Measurements from ENCODE around the gene FLOT1.
"Not testable (repeated sequence)": the region's sequence is repeated elsewhere in the genome, so short reads cannot be mapped to it uniquely, and the experiment has no call there.

Gene FLOT1

DNA sequence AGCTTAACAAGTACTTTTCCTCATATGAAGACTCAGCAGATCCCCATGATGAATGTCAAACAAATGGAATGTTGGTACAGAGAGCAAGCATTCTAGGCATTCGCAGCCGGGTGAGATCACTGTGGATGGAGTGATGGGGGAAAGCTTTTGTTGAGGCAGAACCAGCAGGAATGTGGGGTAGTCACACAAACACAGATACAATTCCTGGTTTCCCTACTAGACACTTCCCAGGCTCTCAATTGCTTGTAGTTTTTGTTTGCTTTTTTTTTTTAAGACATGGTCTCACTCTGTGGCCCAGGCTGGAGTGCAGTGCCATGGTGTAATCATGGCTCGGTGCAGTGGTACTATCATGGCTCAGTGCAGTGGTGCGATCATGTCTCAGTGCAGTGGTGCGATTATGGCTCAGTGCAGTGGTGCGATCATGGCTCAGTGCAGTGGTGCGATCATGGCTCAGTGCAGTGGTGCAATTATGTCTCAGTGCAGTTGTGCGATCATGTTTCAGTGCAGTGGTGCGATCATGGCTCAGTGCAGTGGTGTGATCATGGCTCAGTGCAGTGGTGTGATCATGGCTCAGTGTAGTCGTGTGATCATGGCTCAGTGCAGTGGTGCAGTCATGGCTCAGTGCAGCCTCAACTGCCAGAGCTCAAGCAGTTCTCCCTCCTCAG lies 17.2 kb upstream of the FLOT1 start:
- Mint-ChIP-seq H3K4me1 (peaks cover 42% of the 10 kb centered on the region), H3K36me3 (no peaks in the 10 kb centered on the region), H3K27ac (peak overlapping the region; percentile 78), H3K4me3 (no peak overlapping the region), H3K9me3 (no peaks in the 10 kb centered on the region)
- DNase-seq (ENCODE audit: low spot score in 2 of 2) (no peak), ATAC-seq (no peak)

DNA sequence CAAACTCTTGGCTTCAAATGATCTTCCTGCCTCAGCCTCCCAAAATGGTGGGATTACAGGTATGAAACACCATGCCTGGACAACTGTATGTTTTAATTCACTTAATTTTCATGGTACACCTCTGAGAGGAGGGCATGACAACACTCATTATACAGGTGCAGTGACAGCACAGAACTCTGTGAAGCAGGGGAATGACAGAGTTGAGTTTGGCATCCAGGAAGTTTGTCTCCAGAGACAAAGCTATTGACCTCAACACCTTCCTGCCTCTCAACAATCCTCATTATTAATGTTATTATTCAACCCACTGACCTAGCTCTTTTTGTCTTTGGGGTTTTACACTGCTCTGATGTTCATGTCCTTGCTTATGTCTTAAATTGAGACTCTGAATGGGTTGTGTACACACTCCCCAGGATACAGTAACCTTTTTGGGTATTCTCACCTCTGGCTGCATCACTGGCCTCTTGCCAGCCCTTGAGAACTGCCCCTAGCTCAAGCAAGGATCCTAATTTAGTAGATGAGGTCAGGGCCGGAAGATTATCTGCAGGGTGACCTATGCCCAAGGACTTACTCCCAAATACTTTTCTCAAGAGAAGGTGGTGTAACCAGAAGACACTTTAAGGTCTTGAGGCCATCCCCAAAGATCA lies 14.9 kb upstream of the FLOT1 start:
- DNase-seq (ENCODE audit: low spot score in 2 of 2) (no peak), ATAC-seq (no peak)
- H3K4me3 Mint-ChIP-seq, result no peak overlapping the region
- no peaks in the 10 kb centered on the region for H3K36me3 Mint-ChIP-seq
- H3K27ac Mint-ChIP-seq, result peak overlapping the region; percentile 70
- peaks cover 33% of the 10 kb centered on the region for H3K4me1 Mint-ChIP-seq
- H3K9me3 Mint-ChIP-seq, result no peaks in the 10 kb centered on the region

DNA sequence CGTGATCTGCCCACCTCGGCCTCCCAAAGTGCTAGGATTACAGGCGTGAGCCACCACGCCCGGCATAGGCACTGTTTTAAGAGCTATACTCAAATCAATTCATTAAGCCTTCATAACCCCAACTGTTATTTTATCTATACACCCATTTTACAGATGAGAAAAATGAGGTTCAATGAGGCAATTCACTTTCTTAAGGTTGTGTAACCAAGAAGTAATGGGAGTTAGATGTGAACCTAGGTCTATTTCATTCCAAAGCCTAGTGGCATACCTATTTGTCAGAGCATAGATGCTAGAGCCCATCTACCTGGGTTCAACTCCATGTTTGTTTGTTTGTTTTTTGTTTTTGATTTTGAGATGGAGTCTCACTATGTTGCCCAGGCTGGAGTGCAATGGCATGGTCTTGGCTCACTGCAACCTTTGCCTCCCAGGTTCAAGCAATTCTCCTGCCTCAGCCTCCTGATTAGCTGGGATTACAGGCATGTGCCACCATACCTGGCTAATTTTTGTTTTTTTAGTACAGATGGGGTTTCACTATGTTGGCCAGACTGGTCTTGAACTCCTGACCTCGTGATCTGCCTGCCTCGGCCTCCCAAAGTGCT lies 14.0 kb upstream of the FLOT1 start:
- peaks cover 30% of the 10 kb centered on the region for H3K4me1 Mint-ChIP-seq
- H3K9me3 Mint-ChIP-seq; H3K36me3 Mint-ChIP-seq; H3K27ac Mint-ChIP-seq; DNase-seq (ENCODE audit: low spot score in 2 of 2); ATAC-seq; H3K4me3 Mint-ChIP-seq: not testable (repeated sequence)

DNA sequence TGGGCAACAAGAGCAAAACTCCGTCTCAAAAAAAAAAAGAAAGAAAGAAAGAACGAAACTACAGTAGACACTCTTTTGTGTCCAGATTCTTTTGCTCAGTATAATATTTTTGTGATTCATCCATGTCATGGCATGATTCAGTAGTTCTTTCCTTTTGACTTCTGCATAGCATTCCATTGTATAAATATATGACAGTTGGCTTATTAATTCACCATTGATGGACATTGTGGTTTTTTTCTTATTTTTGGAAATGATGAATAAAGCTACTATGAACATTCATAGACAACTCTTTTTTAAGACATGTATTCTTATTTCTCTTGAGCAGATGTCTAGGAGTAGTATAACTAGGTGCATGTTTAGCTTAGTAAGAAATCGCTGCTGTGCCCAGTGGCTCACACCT lies 12.1 kb upstream of the FLOT1 start:
- DNase-seq (ENCODE audit: low spot score in 2 of 2) (no peak), ATAC-seq (peak; percentile 42)
- H3K9me3 Mint-ChIP-seq, result no peaks in the 10 kb centered on the region
- H3K4me1 Mint-ChIP-seq, result peaks cover 28% of the 10 kb centered on the region
- no peaks in the 10 kb centered on the region for H3K36me3 Mint-ChIP-seq
- no peak overlapping the region for H3K4me3 Mint-ChIP-seq
- no peak overlapping the region for H3K27ac Mint-ChIP-seq

DNA sequence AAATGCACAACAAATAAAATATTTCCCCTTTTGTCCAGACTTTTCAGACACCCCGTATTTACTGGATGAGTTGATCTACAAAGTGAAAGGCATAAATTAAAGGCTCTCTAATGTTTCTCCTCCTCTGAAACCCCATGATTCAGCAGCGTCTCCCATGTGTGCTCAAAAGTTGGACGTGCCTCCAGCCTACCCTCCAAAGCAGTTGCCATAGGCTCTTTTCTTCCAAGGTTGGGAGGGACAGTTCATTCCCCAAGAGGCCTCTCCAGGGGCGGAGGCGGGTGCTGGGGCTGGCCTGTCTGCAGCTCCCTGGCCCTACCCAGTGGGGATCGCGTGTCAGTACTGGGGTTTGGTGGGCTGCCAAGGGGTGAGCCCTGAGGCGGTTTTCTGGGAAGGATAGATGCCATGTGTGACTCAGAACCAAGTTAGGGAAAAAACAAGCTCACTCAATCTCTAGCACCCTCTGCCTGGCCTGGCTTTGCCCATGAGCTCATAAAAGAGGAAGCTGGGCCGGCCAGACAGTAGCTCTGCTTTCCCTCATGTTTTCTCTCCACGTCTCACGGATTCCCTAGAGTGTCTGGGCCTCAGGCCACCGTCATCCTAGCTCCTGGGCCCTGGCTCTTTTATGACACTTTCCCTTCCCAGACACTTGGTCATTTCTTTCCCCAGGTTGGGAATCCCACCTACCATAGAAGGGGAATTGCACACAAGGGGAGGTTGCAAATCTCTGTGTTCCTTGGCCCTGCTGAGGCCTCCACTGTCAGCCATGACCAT lies 9.9 kb upstream of the FLOT1 start:
- Mint-ChIP-seq H3K27ac (peak overlapping the region; percentile 74), H3K4me1 (peaks cover 32% of the 10 kb centered on the region), H3K4me3 (no peak overlapping the region), H3K9me3 (no peaks in the 10 kb centered on the region), H3K36me3 (no peaks in the 10 kb centered on the region)
- ATAC-seq (no peak), DNase-seq (ENCODE audit: low spot score in 2 of 2) (no peak)

DNA sequence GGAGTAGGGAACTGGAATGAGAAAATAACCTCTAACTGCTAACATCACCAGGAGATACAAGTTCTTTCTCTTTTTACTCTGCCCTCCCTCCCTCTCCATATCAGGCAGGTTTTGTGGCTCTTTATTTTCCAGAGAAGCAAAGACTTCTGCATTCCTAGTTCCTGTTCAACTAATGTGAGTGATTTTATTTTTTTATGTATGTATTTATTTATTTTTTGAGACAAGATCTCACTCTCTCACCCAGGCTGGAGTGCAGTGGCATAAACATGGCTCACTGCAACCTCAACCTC lies 7.8 kb upstream of the FLOT1 start:
- H3K9me3 Mint-ChIP-seq, result no peaks in the 10 kb centered on the region
- peaks cover 41% of the 10 kb centered on the region for H3K4me1 Mint-ChIP-seq
- H3K4me3 Mint-ChIP-seq, result no peak overlapping the region

DNA sequence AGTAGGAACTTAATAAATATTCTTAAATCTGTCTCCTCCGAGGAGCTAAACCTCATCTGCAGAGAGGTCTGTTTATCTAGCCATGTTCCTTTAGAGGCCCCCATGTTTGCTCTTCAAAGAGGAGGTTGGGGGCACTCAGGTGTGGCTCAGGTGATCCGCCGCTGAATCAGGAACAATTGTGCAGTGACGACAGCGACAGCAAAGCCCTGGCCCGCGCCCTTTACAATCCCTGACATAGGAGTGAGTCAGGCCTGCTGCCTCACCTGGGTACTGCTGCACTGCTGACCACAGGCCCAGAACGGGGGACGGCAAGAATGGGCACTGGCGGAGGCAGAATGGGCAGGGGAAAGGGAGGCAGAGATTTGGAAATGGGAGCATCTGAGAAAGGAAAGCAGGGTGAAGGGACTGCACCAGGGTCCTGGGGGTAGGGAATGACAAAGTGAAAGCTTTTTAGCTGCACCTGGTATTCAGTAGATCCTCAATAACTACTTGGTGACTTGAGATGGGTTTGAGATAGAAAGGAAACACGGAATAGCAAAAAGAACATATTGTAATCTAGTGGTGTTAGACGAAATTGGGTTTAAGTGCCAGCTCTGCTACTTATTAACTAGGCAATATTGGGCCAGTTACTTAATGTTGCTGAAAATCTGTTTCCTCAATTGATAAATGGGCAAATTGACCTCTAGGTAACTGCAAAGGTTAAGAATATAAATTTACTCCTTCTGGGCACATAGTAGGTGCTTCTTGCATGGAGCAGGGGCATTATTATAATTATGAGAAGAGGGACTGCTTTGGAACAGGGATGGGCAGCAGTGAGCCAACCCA lies 7.3 kb upstream of the FLOT1 start:
- Mint-ChIP-seq H3K9me3 (no peaks in the 10 kb centered on the region), H3K4me3 (no peak overlapping the region), H3K4me1 (peaks cover 47% of the 10 kb centered on the region), H3K27ac (peak overlapping the region; percentile 0), H3K36me3 (peaks cover 6% of the 10 kb centered on the region)
- ATAC-seq (no peak), DNase-seq (ENCODE audit: low spot score in 2 of 2) (no peak)

More for the DNA sequence above, 7.8 kb upstream of the FLOT1 start:
- H3K36me3 Mint-ChIP-seq, result no peaks in the 10 kb centered on the region
- H3K27ac Mint-ChIP-seq, result no peak overlapping the region
- DNase-seq (ENCODE audit: low spot score in 2 of 2), result no peak
- ATAC-seq, result no peak

DNA sequence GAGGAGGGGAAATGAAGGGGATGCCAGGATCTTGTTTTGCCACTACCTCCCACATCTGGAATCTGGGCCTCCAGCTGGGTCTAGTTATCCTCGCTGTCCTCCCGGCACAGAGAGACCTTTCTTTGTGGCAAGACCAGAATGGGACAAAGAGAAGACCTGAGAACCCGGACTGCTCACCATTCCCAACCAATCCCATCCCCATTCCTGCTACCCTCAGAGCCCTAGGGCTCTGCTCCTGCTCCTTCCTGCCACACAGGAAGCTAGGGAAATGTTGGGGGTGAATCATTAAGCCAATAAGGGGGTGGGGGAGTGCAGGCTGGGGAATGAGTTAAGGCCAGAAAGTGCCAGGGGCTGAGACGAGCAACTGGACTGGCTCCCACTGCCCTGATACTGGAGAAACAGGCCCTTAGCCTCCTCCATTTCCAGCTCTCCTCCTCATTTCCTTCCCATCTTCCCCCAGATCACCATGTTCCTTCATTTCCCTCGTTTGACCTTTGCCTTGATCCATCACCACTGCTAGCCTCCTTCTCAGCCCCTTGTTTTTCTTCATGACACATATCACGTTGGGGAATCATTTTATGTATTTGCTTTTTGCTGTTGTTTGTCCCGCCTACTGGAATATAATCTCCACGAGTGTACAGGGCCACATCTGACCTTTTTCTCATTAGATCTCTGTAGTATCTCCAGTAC lies 6.5 kb upstream of the FLOT1 start:
- no peak for ATAC-seq
- peaks cover 13% of the 10 kb centered on the region for H3K36me3 Mint-ChIP-seq
- no peak overlapping the region for H3K4me3 Mint-ChIP-seq
- H3K9me3 Mint-ChIP-seq, result no peaks in the 10 kb centered on the region
- H3K27ac Mint-ChIP-seq, result peak overlapping the region; percentile 0
- H3K4me1 Mint-ChIP-seq, result peaks cover 53% of the 10 kb centered on the region
- no peak for DNase-seq (ENCODE audit: low spot score in 2 of 2)

DNA sequence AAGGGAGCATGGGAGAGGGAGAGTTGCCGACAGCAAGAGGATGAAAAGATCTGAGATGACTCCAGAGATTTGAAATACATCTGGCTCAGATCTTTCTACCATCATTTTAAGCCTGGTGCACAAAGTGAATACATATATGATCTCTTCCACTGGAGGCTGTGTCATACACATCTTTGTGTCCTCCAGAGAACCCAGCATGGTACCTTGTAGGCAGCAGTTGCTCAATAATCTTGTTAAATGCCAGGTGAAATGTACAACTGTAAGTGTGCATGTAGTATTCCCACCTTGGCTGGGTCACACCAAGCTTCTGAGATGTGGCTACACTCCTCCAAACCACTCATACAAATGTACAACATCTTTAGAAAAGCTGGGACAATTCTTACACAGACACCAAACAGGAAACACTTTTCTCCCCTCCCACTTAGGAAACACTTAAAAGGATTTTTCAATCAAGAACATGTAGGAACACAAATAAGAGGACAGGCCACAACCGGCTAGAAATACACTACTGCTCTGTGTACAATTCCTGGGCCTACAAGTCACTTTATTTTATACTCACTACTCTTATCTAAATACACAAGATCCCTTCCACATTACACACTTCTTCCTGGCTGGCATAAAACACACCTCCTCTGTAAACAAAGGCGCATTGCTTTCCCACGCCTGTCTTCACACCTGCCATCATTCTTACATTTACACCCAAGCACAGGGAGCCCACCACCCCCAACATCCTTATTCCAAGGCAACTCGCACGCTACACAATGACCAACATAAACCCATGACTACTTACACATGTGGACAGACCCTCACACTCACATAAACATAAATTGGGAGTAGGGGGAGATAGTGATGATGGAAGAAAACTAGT lies 5.6 kb upstream of the FLOT1 start:
- H3K9me3 Mint-ChIP-seq, result no peaks in the 10 kb centered on the region
- H3K27ac Mint-ChIP-seq, result peak overlapping the region; percentile 9
- H3K36me3 Mint-ChIP-seq, result peaks cover 22% of the 10 kb centered on the region
- ATAC-seq (no peak), DNase-seq (ENCODE audit: low spot score in 2 of 2) (no peak)
- no peak overlapping the region for H3K4me3 Mint-ChIP-seq
- H3K4me1 Mint-ChIP-seq, result peaks cover 58% of the 10 kb centered on the region

DNA sequence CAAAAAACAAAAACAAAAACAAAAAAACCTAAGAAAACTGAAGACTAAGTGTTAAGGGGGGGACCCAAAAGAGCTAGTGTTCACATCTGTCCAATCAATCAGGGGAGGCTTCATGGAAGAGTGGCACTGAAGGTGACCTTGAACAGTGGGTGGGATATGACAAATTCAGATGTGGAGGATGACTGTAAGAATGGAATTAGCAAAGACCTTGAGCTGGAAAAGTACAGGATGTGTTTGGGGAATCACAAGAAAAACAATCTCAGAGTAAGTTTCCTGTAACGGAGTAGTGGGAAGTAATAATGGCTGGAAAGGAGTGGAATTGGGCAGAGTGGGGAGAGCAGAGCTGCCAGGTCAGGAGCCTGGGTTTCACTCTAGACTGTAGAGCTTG lies 4.8 kb upstream of the FLOT1 start:
- Mint-ChIP-seq H3K9me3 (no peaks in the 10 kb centered on the region), H3K4me3 (no peak overlapping the region), H3K4me1 (peaks cover 53% of the 10 kb centered on the region), H3K27ac (peak overlapping the region; percentile 9), H3K36me3 (peaks cover 30% of the 10 kb centered on the region)
- no peak for DNase-seq (ENCODE audit: low spot score in 2 of 2)
- no peak for ATAC-seq

DNA sequence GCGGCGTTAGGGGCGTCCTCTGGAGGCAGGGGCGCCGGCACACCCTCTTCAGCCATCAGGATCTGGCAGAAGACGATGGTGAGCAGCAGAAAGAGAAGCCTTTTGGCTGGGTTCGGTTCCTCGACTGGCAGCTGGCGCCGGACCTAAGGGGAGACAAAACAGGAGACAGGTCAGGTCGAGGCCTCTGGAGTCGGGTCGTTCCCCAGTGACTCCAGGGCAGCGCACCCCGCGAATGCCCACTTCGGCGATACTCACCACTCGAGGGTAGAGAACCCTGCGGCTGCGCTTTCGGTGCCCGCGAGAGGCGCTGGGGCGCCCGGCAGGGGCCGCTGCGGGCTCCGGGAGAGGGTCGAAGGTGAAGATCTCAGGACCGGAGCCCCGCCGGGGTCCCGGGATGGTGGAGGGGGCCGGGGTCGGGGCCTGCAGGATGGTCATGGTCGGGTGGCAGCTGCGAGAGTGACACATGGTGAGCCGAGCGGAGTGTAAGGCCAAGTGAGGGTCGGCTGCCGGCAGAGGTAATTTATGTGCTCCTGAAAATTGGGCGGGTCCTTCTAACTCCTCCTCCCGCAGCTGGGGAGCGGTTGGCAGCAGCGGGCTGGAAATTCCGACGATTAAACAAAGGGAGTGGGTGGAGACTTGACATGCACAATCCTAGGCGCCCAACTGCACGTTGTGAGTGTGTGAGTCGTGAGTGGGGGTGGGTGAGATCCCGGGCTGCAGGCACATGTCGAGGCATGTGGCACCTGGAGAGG lies 1.7 kb upstream of the FLOT1 start, which contains the start of gene IER3:
Gene IER3 (minus strand): TSS at position 494 of the 752 bp plus-strand sequence. CDS start 29 bp downstream, at position 465.
- ATAC-seq (peak; percentile 66), DNase-seq (ENCODE audit: low spot score in 2 of 2) (peak; percentile 75 to 93)
- Mint-ChIP-seq H3K4me3 (peak within 1 kb of the TSS; percentile 98), H3K36me3 (peaks cover 61% of the 10 kb centered on the region), H3K27ac (peak within 1 kb of the TSS; percentile 98), H3K4me1 (peaks cover 72% of the 10 kb centered on the region), H3K9me3 (no peaks in the 10 kb centered on the region)

DNA sequence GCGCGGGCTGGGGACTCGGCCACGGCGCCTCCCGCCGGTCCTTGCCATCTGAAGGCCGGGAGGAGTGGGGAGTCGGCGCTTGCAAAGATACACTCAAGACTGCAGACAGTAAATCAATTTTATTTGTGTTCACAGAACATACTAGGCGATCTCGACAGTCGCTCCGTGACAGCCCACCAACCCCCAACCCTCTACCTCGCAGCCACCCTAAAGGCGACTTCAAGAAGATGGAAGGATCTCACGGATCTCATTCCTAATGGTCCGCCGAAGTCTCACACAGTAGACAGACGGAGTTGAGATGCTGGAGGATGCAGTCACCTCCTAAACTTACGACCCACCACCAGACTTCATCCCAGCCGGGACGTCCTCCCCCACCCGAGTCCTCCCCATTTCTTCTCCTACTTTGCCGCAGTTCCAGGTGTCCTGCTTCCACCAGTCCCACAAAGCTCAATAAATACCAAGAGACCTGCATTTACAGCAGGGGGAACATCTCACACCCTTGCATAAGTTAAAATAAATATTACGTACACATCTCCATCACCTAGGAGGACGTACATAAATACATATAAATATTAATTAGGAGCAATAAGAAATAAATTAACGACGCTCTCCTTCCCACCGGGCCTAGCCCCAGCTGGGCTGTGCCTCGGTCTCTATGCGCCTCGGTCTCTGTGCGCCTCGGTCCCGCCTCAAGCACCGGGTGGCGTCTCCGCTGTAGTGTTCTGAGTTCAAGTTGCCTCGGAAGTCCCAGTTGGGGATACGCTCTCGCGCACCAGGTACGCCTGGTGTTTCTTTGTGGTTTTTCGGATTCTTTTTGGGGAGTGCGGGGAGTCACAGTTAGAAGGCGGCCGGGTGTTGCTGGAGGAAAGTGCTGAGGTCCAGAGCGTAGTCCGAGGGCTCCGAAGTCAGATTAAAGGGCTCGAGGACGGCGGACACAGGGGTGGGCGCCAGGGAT lies 889 bp upstream of the FLOT1 start:
- H3K4me1 Mint-ChIP-seq, result peaks cover 75% of the 10 kb centered on the region

More for the DNA sequence above, 889 bp upstream of the FLOT1 start:
- Mint-ChIP-seq H3K27ac (peak overlapping the region; percentile 98), H3K4me3 (peak overlapping the region; percentile 98), H3K9me3 (no peaks in the 10 kb centered on the region), H3K36me3 (peaks cover 69% of the 10 kb centered on the region)
- ATAC-seq (peak; percentile 19), DNase-seq (ENCODE audit: low spot score in 2 of 2) (no peak)

Measured in stimulated activated effector memory CD8-positive, alpha-beta T cell treated with anti-CD3 and anti-CD28 coated beads, Interleukin-12 subunit alpha, Interleukin-12 subunit beta, amount 100 ng/mL, for 72 hours (primary cell).